PC-9 (cell line): ENCODE data around the gene DYNLT3.

Experiments used
- CTCF ChIP-seq: fragments of 200-600 bp; sonication (generic); conservative IDR thresholded peaks from 2 replicates; pipeline ENCODE4 v1.6.1; 2017; ENCODE audit warnings: mixed run types, antibody characterized with exemption, mild to moderate bottlenecking, moderate library complexity
- EZH2 ChIP-seq: fragments of 200-600 bp; sonication (generic); IDR thresholded peaks from 2 replicates; pipeline ENCODE4 v1.8.0; 2017; ENCODE audit warnings: antibody characterized with exemption, low read depth

GRCh38 chrX:37830371-37830770 lies 17.0 kb downstream of the DYNLT3 start:
- TF ChIP-seq CTCF (no peak), EZH2 (no peak)
